ENCODE measurements around the gene OR5B21. TPM values are rescaled to one million over a fixed set of nuclear protein-coding genes. Genes with fewer than 3 reads are reported as not detected.
A peak's percentile ranks its signal among the peaks of the same experiment; 100 is the strongest.

Gene OR5B21
- total RNA-seq, 4 donors from 2014 or later: not detected

DNA sequence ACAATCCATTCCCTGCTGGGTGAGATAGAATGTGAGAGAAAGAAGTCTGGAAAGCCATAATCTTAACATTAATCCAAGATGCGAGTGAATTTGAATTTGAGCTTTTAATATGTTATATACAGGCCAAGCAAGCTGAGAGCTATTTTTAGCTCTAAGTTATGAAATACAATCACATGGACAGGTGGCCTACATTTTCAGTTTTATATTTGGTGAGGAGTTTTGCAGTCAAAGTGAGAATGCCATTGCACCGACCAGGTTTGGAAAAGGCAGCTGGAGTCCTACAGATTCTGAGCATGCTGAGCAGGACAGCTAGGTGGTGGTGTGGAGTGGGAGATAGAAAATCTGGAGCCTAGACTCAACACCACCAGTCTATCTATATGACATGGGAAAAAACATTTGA lies 12.0 kb downstream of the OR5B21 start:
- peak; percentile 87 to 89 for ATAC-seq
- no peaks in the 10 kb centered on the region for H3K9me3 ChIP-seq
- peak in 1 of 2 donors; percentile 18 for DNase-seq
- intact Hi-C loops (cut with DNase I; ENCODE audit: low total_unique reads): no loop called here
- H3K4me1 ChIP-seq: peaks cover 28 to 33% of the 10 kb centered on the region in 2 donors
- no peaks in the 10 kb centered on the region for H3K27me3 ChIP-seq
- H3K27ac ChIP-seq: peak overlapping the region; percentile 56 to 64 (median 62)
- no peak overlapping the region for H3K4me3 ChIP-seq
- in situ Hi-C loops (cut with MboI; ENCODE audit: low sequenced_read_pairs in 4 of 4): no loop called here
- no peaks in the 10 kb centered on the region for H3K36me3 ChIP-seq
- TF ChIP-seq CTCF (IDR thresholded peaks at IDR 0.05 in 4 of 5, conservative IDR thresholded peaks at IDR 0.05 in 1 of 5) (no peak), POLR2A (IDR thresholded peaks at IDR 0.05) (no peak)

GRCh38 chr11:58494101-58494500 lies 13.8 kb downstream of the OR5B21 start:
- Histone ChIP-seq H3K4me1 (peaks cover 28 to 33% of the 10 kb centered on the region in 2 donors), H3K36me3 (no peaks in the 10 kb centered on the region), H3K9me3 (no peaks in the 10 kb centered on the region), H3K4me3 (no peak overlapping the region), H3K27me3 (no peaks in the 10 kb centered on the region), H3K27ac (peak overlapping the region; percentile 12 to 62 (median 20))
- ATAC-seq (no peak), DNase-seq (no peak)
- intact Hi-C loops (cut with DNase I; ENCODE audit: low total_unique reads): no loop called here
- TF ChIP-seq POLR2A (IDR thresholded peaks at IDR 0.05): no peak
- TF ChIP-seq CTCF (IDR thresholded peaks at IDR 0.05 in 4 of 5, conservative IDR thresholded peaks at IDR 0.05 in 1 of 5): no peak
- in situ Hi-C loops (cut with MboI; ENCODE audit: low sequenced_read_pairs in 4 of 4): no loop called here

DNA sequence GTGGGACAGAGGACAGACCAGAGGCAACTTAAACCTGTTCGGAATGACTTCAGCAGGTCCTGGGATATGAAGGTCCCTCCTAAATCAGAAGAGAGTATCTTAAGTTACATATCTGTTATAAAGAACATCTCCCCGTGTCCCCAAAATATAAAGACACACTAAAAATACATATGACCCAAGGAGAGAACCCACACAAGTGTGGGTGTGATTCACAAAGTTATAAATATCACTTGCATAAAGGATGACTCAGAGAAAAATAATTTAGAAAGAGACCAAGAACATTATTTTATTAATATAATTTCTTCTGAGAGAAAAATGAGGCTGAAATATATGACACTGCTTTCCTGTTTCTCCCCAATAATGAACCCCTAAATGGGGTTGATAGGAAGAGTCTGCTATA lies 14.2 kb downstream of the OR5B21 start:
- DNase-seq (no peak), ATAC-seq (peak; percentile 41 to 68)
- in situ Hi-C loops (cut with MboI; ENCODE audit: low sequenced_read_pairs in 4 of 4) (no loop called here), intact Hi-C loops (cut with DNase I; ENCODE audit: low total_unique reads) (no loop called here)
- Histone ChIP-seq H3K9me3 (no peaks in the 10 kb centered on the region), H3K27ac (peak overlapping the region; percentile 12 to 62 (median 20)), H3K4me1 (peaks cover 28 to 33% of the 10 kb centered on the region in 2 donors), H3K36me3 (no peaks in the 10 kb centered on the region), H3K27me3 (no peaks in the 10 kb centered on the region), H3K4me3 (no peak overlapping the region)
- TF ChIP-seq CTCF (IDR thresholded peaks at IDR 0.05 in 4 of 5, conservative IDR thresholded peaks at IDR 0.05 in 1 of 5) (no peak), POLR2A (IDR thresholded peaks at IDR 0.05) (no peak)

- intact Hi-C loops (cut with DNase I; ENCODE audit: low total_unique reads) (no loop called here), in situ Hi-C loops (cut with MboI; ENCODE audit: low sequenced_read_pairs in 4 of 4) (no loop called here)
- no peak for TF ChIP-seq POLR2A (IDR thresholded peaks at IDR 0.05)
- TF ChIP-seq CTCF (IDR thresholded peaks at IDR 0.05 in 4 of 5, conservative IDR thresholded peaks at IDR 0.05 in 1 of 5): no peak
- H3K27ac ChIP-seq: no peak overlapping the region
- no peaks in the 10 kb centered on the region for H3K9me3 ChIP-seq
- H3K36me3 ChIP-seq: no peaks in the 10 kb centered on the region
- DNase-seq: no peak
- H3K4me1 ChIP-seq: peaks cover 15 to 24% of the 10 kb centered on the region in 2 donors
- no peaks in the 10 kb centered on the region for H3K27me3 ChIP-seq
- no peak for ATAC-seq
- no peak overlapping the region for H3K4me3 ChIP-seq
Observed at GRCh38 chr11:58490827-58491226, 17.1 kb downstream of the OR5B21 start.

DNA sequence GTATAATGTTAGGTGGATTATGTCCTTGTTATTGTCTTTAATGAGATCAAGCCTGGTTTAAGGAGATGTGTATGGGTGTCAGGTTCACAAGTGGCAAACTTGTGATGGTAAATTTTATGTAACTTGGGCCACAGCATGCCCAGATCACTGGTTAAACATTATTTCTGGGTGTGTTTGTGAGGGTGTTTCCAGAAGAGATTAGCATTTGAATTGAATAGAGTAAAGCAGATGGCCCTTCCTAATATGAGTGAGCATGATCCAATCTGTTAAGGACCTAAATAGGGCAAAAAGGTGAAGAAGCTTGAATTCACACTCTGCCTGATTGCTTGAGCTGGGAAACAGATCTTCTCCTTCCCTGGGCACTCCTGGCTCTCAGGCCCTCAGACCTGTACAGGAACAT lies 20.7 kb downstream of the OR5B21 start:
- Histone ChIP-seq H3K4me3 (no peak overlapping the region), H3K27me3 (no peaks in the 10 kb centered on the region), H3K4me1 (no peaks in the 10 kb centered on the region), H3K36me3 (no peaks in the 10 kb centered on the region), H3K9me3 (no peaks in the 10 kb centered on the region), H3K27ac (no peak overlapping the region)
- in situ Hi-C loops (cut with MboI; ENCODE audit: low sequenced_read_pairs in 4 of 4) (no loop called here), intact Hi-C loops (cut with DNase I; ENCODE audit: low total_unique reads) (no loop called here)
- ATAC-seq (no peak), DNase-seq (no peak)
- TF ChIP-seq CTCF (IDR thresholded peaks at IDR 0.05 in 4 of 5, conservative IDR thresholded peaks at IDR 0.05 in 1 of 5) (no peak), POLR2A (IDR thresholded peaks at IDR 0.05) (no peak)
